Nephron progenitor cell (in vitro differentiated cells): ENCODE measurements around the gene CCDC51.
A peak's percentile ranks its signal among the peaks of the same experiment; 100 is the strongest.

Source experiments
- DNase-seq: peaks from one replicate; pipeline ENCODE4 v3.0.0; 2021
- H3K27ac Mint-ChIP-seq: 2 replicates; pipeline ENCODE4 v1.8.0; 2021; ENCODE audit warnings: mild to moderate bottlenecking, moderate library complexity, mixed read lengths
- H3K27me3 Mint-ChIP-seq: 2 replicates; pipeline ENCODE4 v1.8.0; 2021; ENCODE audit warnings: mild to moderate bottlenecking, low read depth, mixed read lengths; ENCODE audit not compliant: poor library complexity
- H3K36me3 Mint-ChIP-seq: 2 replicates; pipeline ENCODE4 v1.8.0; 2021; ENCODE audit warnings: low read depth, mixed read lengths
- H3K4me1 Mint-ChIP-seq: 2 replicates; pipeline ENCODE4 v1.8.0; 2021; ENCODE audit warnings: mixed read lengths
- H3K4me3 Mint-ChIP-seq: 2 replicates; pipeline ENCODE4 v1.8.0; 2021; ENCODE audit warnings: mild to moderate bottlenecking, moderate library complexity, mixed read lengths
- H3K9me3 Mint-ChIP-seq: 2 replicates; pipeline ENCODE4 v1.8.0; 2021; ENCODE audit warnings: mild to moderate bottlenecking, moderate library complexity, mixed read lengths
- TF ChIP-seq, protein P1 (sequence below): fragments of 200-600 bp; sonication (generic); IDR thresholded peaks from 2 replicates; pipeline ENCODE4 v1.5.0; 2021; ENCODE audit warnings: antibody characterized with exemption

The CCDC51 gene

DNA sequence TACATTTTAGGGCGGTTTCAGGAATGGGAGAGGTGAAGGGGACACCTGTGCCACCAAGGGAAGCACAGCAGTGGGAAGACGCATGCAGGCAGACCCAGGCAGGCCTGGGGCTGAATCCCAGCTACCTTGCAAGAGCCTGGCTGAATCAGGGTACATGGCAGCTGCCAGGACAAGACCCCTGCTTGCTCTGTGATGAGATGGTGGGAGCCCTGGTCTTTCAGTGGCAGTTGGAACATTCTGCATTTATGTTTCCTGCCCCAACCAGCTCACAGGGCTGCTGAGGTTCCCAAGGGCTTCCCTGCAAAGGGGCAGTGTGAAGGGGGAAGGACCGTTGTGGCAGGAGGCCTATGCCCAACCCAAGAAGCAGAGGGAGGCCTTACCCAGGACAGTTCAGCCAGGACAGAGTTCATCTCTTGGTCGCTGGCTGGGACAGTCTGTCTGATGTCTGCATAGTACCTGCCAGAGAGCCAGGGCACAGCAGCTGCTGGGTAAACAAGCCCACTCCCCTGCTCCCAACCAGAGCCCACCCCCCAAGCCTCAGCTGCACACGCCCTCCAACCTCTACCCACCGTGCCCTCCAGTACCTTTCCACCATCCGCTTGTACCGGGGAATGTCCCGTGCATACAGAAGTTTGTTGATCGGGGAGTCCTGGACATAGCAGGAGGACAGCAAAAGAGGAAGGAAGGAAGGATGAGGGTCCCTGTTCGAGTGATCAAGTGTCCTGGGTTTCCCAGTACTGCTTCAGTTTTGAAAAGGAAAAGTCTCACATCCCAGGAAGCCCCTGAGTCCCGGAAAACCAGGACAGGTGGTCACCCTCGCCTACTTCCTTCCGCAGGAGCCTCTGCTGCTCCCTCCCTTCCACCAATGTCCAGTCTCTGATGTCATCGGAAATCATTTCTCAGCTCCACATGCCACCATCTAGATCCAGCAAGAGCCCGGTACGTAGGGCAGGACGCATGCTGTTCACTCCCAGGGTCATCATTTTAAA, 33.2 kb downstream of the CCDC51 start:
- Mint-ChIP-seq H3K27me3 (peaks cover 4% of the 10 kb centered on the region), H3K36me3 (peaks cover 34% of the 10 kb centered on the region), H3K27ac (peak overlapping the region; percentile 94), H3K4me1 (no peaks in the 10 kb centered on the region), H3K9me3 (no peaks in the 10 kb centered on the region), H3K4me3 (no peak overlapping the region)
- TF ChIP-seq, protein P1, sequence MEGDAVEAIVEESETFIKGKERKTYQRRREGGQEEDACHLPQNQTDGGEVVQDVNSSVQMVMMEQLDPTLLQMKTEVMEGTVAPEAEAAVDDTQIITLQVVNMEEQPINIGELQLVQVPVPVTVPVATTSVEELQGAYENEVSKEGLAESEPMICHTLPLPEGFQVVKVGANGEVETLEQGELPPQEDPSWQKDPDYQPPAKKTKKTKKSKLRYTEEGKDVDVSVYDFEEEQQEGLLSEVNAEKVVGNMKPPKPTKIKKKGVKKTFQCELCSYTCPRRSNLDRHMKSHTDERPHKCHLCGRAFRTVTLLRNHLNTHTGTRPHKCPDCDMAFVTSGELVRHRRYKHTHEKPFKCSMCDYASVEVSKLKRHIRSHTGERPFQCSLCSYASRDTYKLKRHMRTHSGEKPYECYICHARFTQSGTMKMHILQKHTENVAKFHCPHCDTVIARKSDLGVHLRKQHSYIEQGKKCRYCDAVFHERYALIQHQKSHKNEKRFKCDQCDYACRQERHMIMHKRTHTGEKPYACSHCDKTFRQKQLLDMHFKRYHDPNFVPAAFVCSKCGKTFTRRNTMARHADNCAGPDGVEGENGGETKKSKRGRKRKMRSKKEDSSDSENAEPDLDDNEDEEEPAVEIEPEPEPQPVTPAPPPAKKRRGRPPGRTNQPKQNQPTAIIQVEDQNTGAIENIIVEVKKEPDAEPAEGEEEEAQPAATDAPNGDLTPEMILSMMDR = no peak
- DNase-seq = no peak

DNA sequence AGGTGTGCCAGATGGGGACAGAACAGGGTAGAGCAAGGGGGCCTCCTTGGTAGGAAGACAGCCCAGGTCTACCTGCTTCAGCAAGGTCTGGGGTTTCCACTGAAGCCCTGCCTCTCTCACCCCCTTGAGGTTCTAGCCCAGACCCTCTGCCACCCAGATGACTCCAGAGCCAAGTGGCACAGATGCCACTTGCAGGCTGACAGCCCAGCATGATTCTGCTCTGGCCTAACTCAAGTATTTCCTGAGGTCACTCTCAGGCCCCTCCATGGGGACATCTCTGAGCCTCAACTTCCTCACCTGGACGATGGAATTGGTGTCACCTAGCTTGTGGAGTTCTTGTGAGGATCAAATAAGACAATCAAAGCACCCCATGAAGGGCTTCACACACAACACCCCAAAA, 33.9 kb downstream of the CCDC51 start:
- H3K27me3 Mint-ChIP-seq = peaks cover 4% of the 10 kb centered on the region
- H3K36me3 Mint-ChIP-seq = peaks cover 34% of the 10 kb centered on the region
- no peak overlapping the region for H3K4me3 Mint-ChIP-seq
- H3K4me1 Mint-ChIP-seq = no peaks in the 10 kb centered on the region
- no peaks in the 10 kb centered on the region for H3K9me3 Mint-ChIP-seq
- TF ChIP-seq, protein P1 = no peak
- no peak overlapping the region for H3K27ac Mint-ChIP-seq
- DNase-seq = no peak

DNA sequence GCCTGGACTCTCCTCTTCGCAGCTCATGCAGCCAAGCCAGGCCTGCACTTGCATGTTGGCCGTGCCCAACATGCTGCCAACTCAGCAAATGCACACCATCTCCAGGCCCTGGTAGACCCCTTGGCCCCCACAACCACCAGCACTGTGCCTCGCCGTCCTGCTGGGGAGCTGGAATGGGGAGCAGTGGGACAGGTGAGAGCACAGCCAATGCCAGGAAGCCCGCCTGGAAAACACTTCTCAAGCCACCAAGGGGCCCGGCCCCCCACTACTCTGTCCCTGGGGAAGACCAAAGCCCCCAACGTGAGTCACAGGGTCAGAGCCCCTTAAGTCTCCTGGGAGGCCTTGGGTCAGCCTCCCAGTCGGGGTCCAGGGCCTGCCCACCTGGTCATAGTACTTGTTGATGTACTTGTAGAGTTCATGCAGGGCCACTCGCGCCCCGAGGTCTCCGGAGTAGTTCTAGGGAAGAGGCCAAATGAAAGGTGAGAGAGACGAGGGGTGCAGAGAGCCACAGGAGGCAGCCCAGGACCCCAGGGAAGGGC, 34.5 kb downstream of the CCDC51 start:
- Mint-ChIP-seq H3K36me3 (peaks cover 37% of the 10 kb centered on the region), H3K4me3 (no peak overlapping the region), H3K4me1 (no peaks in the 10 kb centered on the region), H3K9me3 (no peaks in the 10 kb centered on the region), H3K27ac (no peak overlapping the region), H3K27me3 (peaks cover 4% of the 10 kb centered on the region)
- TF ChIP-seq, protein P1 = no peak
- DNase-seq = no peak

DNA sequence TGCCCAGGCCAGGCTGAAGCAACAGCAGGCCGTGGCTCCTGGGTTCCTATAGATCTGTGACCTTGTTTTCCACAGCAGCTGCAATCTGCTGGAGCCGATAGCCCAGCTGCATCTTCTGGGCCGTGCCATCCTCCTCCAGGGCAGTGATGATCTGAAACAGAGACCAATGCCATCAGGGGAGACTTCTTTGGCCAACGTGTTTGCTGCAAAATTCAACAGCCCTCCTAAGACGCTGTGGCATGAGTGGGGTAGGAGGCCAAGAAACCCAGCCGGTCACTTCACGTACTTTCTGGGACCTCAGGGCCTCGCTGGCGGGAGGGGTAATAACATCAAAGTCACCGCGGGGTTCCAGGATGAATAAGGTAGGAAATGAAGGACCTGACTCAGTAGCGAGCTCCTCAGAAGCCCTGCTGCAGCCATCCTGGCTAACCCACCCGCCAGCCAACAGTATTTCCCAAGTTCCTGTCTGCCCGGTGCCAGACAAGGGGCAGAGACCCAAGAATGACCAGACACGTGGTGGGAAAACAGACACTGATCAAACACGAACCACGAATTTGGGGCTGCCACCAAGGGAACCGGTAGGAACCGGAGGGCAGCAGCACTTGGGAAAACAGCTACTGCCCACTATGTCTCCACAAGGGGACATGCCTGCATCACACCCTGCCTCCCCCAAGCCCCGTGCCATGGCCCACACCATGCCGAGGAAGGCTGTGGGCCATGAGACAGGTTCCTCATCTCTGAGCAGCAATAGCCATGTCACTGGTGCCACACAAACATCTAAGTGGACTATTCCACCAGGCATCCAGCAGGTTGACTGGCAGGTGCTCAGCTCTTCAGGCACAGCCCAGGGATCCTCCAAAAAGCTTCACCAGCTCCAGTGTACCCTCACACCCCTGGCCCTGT, 35.2 kb downstream of the CCDC51 start:
- H3K36me3 Mint-ChIP-seq = peaks cover 34% of the 10 kb centered on the region
- H3K9me3 Mint-ChIP-seq = no peaks in the 10 kb centered on the region
- H3K27ac Mint-ChIP-seq = no peak overlapping the region
- H3K4me3 Mint-ChIP-seq = no peak overlapping the region
- DNase-seq = no peak
- peaks cover 4% of the 10 kb centered on the region for H3K27me3 Mint-ChIP-seq
- H3K4me1 Mint-ChIP-seq = no peaks in the 10 kb centered on the region
- TF ChIP-seq, protein P1 = no peak

DNA sequence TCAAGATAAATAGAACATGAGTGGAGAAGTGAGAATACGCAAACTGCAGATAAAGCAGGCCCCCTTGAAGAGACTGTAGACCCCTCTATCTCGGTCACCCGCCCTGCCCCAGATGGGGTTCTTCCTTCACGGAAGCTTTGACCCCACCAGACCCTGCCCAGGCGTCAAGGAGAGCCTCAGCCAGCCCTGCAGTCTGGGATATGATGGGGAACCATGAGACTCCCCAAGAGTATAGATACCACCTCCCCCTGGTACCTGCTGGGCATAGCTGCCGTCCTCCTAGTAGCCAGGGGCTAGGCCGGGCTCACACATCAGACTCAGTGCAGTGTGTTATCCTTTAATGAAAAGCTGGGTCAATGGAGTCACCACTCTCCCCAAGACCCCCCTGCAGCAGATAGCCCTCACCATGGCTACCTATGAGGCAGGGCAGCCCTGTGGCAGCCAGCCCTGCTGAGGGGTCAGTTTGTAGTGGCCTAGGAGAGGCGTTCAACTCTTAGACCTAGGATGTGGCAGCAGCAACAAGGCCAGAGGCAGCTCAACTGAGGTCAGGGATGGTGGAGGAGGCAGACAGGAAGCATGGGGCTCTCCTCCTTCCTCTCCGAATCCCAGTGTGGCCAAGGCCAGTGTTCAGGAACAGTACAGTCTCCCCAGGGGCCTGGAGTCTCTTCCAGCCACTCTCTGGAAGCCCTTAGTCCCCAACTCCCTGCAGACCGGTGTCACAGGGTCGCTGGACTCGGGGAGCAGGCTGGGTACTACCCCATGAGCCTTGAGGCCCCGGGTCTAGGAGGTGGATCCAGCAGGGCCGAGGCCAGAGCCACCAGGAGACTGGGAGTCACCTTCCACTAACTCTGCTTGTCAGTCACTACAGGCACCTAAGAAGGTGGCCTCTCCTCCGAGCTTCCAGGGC, 36.1 kb downstream of the CCDC51 start:
- H3K4me3 Mint-ChIP-seq = no peak overlapping the region
- H3K4me1 Mint-ChIP-seq = peaks cover under 1% of the 10 kb centered on the region
- no peaks in the 10 kb centered on the region for H3K9me3 Mint-ChIP-seq
- TF ChIP-seq, protein P1 = no peak
- H3K27me3 Mint-ChIP-seq = peaks cover 4% of the 10 kb centered on the region
- DNase-seq = no peak
- peak overlapping the region; percentile 66 for H3K27ac Mint-ChIP-seq
- peaks cover 28% of the 10 kb centered on the region for H3K36me3 Mint-ChIP-seq
